ENCODE measurements around the gene TMEM183A.

The TMEM183A gene

GRCh38 chr1:203046984-203047630, 39.9 kb downstream of the TMEM183A start:
- DNase-seq = peak; percentile 85

GRCh38 chr1:203048086-203048485, 40.9 kb downstream of the TMEM183A start:
- DNase-seq = no peak

GRCh38 chr1:203048555-203049051, 41.4 kb downstream of the TMEM183A start:
- DNase-seq = no peak

- no peak for DNase-seq
Measured at GRCh38 chr1:203049077-203049476, 41.9 kb downstream of the TMEM183A start.

- DNase-seq = no peak
Measured at GRCh38 chr1:203049576-203050180, 42.5 kb downstream of the TMEM183A start.

- no peak for DNase-seq
Measured at GRCh38 chr1:203050826-203051225, 43.7 kb downstream of the TMEM183A start.

- no peak for DNase-seq
Measured at GRCh38 chr1:203051841-203052324, 44.7 kb downstream of the TMEM183A start.

GRCh38 chr1:203052601-203053000, 45.4 kb downstream of the TMEM183A start:
- no peak for DNase-seq

- DNase-seq = no peak
Measured at GRCh38 chr1:203054184-203054583, 47.0 kb downstream of the TMEM183A start.

- DNase-seq = no peak
Measured at GRCh38 chr1:203054642-203055041, 47.5 kb downstream of the TMEM183A start.

GRCh38 chr1:203055161-203055799, 48.1 kb downstream of the TMEM183A start:
- no peak for DNase-seq

GRCh38 chr1:203056012-203056411, 48.8 kb downstream of the TMEM183A start:
- DNase-seq = no peak

GRCh38 chr1:203056516-203056915, 49.3 kb downstream of the TMEM183A start:
- no peak for DNase-seq

- peak; percentile 67 for DNase-seq
Measured at GRCh38 chr1:203057911-203058675, 50.9 kb downstream of the TMEM183A start.

GRCh38 chr1:203058676-203058935, 51.4 kb downstream of the TMEM183A start:
- DNase-seq = no peak

GRCh38 chr1:203059485-203059884, 52.3 kb downstream of the TMEM183A start:
- DNase-seq = no peak

GRCh38 chr1:203060115-203060514, 52.9 kb downstream of the TMEM183A start:
- DNase-seq = no peak

GRCh38 chr1:203063287-203063686, 56.1 kb downstream of the TMEM183A start:
- DNase-seq = no peak

GRCh38 chr1:203065191-203065590, 58.0 kb downstream of the TMEM183A start:
- no peak for DNase-seq

GRCh38 chr1:203065986-203066385, 58.8 kb downstream of the TMEM183A start:
- DNase-seq = no peak

GRCh38 chr1:203066965-203067364, 59.8 kb downstream of the TMEM183A start:
- no peak for DNase-seq

GRCh38 chr1:203069030-203069747, 62.0 kb downstream of the TMEM183A start:
- no peak for DNase-seq
